Hepatocyte (in vitro differentiated cells): ENCODE measurements around the gene DUOXA2. TPM values are rescaled to one million over a fixed set of nuclear protein-coding genes. Genes with fewer than 3 reads are reported as not detected.

Source experiments
- DNase-seq: peaks from one replicate; pipeline ENCODE4 v3.0.0-alpha.2; 2016; ENCODE audit warnings: low spot score
- H2AFZ ChIP-seq: fragments of 200-600 bp; sonication (generic); 2 replicates; pipeline ENCODE4 v1.6.0; 2016; ENCODE audit warnings: antibody characterized with exemption, mild to moderate bottlenecking
- H3K27ac ChIP-seq: fragments of 200-600 bp; sonication (generic); 2 replicates; pipeline ENCODE4 v1.5.1; 2016; ENCODE audit warnings: mild to moderate bottlenecking
- H3K27me3 ChIP-seq: fragments of 200-600 bp; sonication (generic); 2 replicates; pipeline ENCODE4 v1.6.1; 2016
- H3K36me3 ChIP-seq: fragments of 200-600 bp; sonication (generic); replicated peaks from 2 replicates; pipeline ENCODE4 v1.5.1; 2016; ENCODE audit warnings: low read depth; ENCODE audit not compliant: insufficient read depth
- H3K4me1 ChIP-seq: fragments of 200-600 bp; sonication (generic); 2 replicates; pipeline ENCODE4 v1.5.1; 2016; ENCODE audit warnings: mild to moderate bottlenecking, moderate library complexity; ENCODE audit not compliant: insufficient read depth
- H3K4me2 ChIP-seq: fragments of 200-600 bp; sonication (generic); 2 replicates; pipeline ENCODE4 v1.6.0; 2016
- H3K4me3 ChIP-seq: fragments of 200-600 bp; sonication (generic); 2 replicates; pipeline ENCODE4 v1.5.1; 2016; ENCODE audit warnings: mild to moderate bottlenecking
- H3K79me2 ChIP-seq: fragments of 200-600 bp; sonication (generic); 2 replicates; pipeline ENCODE4 v1.6.0; 2017; ENCODE audit warnings: mild to moderate bottlenecking
- H3K9me2 ChIP-seq: fragments of 200-600 bp; sonication (generic); replicated peaks from 2 replicates; pipeline ENCODE4 v1.6.0; 2017; ENCODE audit warnings: mild to moderate bottlenecking; ENCODE audit not compliant: insufficient read depth
- H3K9me3 ChIP-seq: fragments of 200-600 bp; sonication (generic); 2 replicates; pipeline ENCODE4 v1.5.1; 2016; ENCODE audit warnings: low read depth, mild to moderate bottlenecking
- H4K20me1 ChIP-seq: fragments of 200-600 bp; sonication (generic); 2 replicates; pipeline ENCODE4 v1.6.0; 2016; ENCODE audit warnings: mild to moderate bottlenecking; ENCODE audit not compliant: insufficient read depth, poor library complexity, severe bottlenecking
- EZH2 ChIP-seq: fragments of 200-600 bp; sonication (generic); IDR thresholded peaks from 2 replicates; pipeline ENCODE4 v1.6.1; 2016; ENCODE audit warnings: antibody characterized with exemption, mild to moderate bottlenecking, borderline replicate concordance
- EZH2phosphoT487 ChIP-seq: fragments of 200-600 bp; sonication (generic); IDR thresholded peaks from one replicate; pipeline ENCODE4 v1.6.1; 2018; ENCODE audit warnings: antibody characterized with exemption, mild to moderate bottlenecking, low read depth, moderate library complexity; ENCODE audit not compliant: unreplicated experiment, severe bottlenecking
- WGBS: methylation state at CpG from one replicate; pipeline ENCODE4 v1.1.6; 2016; ENCODE audit warnings: low lambda C conversion rate; ENCODE audit errors: missing lambda C conversion rate; 5-methylcytosine and 5-hydroxymethylcytosine counted together
- polyA plus RNA-seq: library from polyadenylated mRNA; unstranded; fragments of >200 nt; fragmentation: Nextera tagmentation; extraction: Ambion mirVana; gene quantifications from 2 replicates; pipeline ENCODE4 v1.2.1, GENCODE V29; 2016
- total RNA-seq: library from RNA; depleted of rRNA; stranded (reverse); fragments of >200 nt; gene quantifications from 2 replicates; pipeline ENCODE4 v1.2.3, GENCODE V29; 2014
- TF ChIP-seq, protein P1 (sequence below): fragments of 200-600 bp; sonication (generic); IDR thresholded peaks from 2 replicates; pipeline ENCODE4 v1.5.1; 2016; ENCODE audit warnings: antibody characterized with exemption, mild to moderate bottlenecking; ENCODE audit not compliant: poor library complexity

Gene DUOXA2
- total and polyA plus RNA-seq, 2 experiments from 2014 or later, result 13.8 to 35.8 TPM

GRCh38 chr15:45105586-45105985, 8.5 kb upstream of the DUOXA2 start:
- WGBS, result 96% methylated on average over 11 of the region's 11 CpGs
- Histone ChIP-seq H2AFZ (no peak overlapping the region), H3K27me3 (peaks cover 21% of the 10 kb centered on the region), H3K4me1 (no peaks in the 10 kb centered on the region), H3K9me3 (no peaks in the 10 kb centered on the region), H3K4me3 (no peak overlapping the region), H3K27ac (no peak overlapping the region), H4K20me1 (no peaks in the 10 kb centered on the region), H3K4me2 (no peak overlapping the region), H3K9me2 (no peaks in the 10 kb centered on the region), H3K36me3 (no peaks in the 10 kb centered on the region), H3K79me2 (no peaks in the 10 kb centered on the region)
- no peak for DNase-seq
- TF ChIP-seq EZH2, result no peak
- TF ChIP-seq, protein P1, sequence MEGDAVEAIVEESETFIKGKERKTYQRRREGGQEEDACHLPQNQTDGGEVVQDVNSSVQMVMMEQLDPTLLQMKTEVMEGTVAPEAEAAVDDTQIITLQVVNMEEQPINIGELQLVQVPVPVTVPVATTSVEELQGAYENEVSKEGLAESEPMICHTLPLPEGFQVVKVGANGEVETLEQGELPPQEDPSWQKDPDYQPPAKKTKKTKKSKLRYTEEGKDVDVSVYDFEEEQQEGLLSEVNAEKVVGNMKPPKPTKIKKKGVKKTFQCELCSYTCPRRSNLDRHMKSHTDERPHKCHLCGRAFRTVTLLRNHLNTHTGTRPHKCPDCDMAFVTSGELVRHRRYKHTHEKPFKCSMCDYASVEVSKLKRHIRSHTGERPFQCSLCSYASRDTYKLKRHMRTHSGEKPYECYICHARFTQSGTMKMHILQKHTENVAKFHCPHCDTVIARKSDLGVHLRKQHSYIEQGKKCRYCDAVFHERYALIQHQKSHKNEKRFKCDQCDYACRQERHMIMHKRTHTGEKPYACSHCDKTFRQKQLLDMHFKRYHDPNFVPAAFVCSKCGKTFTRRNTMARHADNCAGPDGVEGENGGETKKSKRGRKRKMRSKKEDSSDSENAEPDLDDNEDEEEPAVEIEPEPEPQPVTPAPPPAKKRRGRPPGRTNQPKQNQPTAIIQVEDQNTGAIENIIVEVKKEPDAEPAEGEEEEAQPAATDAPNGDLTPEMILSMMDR, result no peak
- TF ChIP-seq EZH2phosphoT487, result no peak

DNA sequence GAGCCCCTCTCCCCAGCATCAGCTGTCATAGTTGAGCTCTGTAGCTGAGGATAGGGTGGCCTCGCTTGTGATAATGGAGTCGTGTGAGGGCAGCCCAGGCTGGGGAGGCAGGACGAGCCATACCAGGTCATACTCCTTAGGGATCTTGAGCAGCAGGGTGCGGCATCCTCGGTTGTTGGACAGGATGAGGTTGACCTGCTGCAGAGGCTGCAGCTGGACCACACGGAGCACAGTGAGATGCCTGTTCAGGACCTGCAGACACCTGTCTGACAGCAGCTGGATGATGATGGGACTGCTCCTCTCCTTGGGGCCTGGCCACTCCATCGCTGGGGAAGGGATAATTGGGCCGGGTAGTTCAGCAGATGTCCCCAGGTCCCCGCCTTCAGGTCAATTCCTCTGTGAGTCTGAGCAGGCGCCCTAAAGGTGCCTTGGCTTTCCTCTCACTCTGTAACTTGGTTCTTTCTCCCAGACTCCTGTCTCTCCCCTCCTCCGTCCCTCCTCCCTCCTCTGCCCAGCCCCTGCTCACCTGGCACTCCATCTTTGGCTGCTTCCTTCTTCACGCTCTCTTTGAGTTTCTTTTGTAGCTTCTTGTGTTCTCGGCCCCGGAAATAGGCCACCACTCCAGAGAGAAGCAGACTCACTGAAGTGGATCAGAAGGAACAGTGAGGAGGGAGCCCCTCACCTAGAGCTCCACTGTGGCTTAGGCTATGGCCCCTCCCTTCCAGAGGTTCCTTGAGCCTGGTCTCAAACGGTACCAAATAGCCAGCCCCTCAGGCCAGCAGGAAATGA, 7.9 kb upstream of the DUOXA2 start:
- Histone ChIP-seq H3K4me3 (no peak overlapping the region), H2AFZ (no peak overlapping the region), H3K4me1 (no peaks in the 10 kb centered on the region), H3K4me2 (no peak overlapping the region), H3K36me3 (no peaks in the 10 kb centered on the region), H4K20me1 (no peaks in the 10 kb centered on the region), H3K9me2 (no peaks in the 10 kb centered on the region), H3K27me3 (peaks cover 22% of the 10 kb centered on the region), H3K9me3 (no peaks in the 10 kb centered on the region), H3K27ac (no peak overlapping the region), H3K79me2 (no peaks in the 10 kb centered on the region)
- WGBS, result 86% methylated on average over 14 of the region's 15 CpGs
- no peak for DNase-seq
- TF ChIP-seq, protein P1, result no peak
- TF ChIP-seq EZH2phosphoT487 (no peak), EZH2 (no peak)

- DNase-seq, result no peak
- Histone ChIP-seq H2AFZ (no peak overlapping the region), H4K20me1 (no peaks in the 10 kb centered on the region), H3K4me2 (no peak overlapping the region), H3K4me3 (no peak overlapping the region), H3K79me2 (no peaks in the 10 kb centered on the region), H3K9me2 (no peaks in the 10 kb centered on the region), H3K27me3 (peaks cover 40% of the 10 kb centered on the region), H3K4me1 (peaks cover 8% of the 10 kb centered on the region), H3K36me3 (no peaks in the 10 kb centered on the region), H3K9me3 (no peaks in the 10 kb centered on the region), H3K27ac (no peak overlapping the region)
- TF ChIP-seq EZH2 (no peak), EZH2phosphoT487 (no peak)
- TF ChIP-seq, protein P1, result no peak
- 93% methylated on average over 10 of the region's 10 CpGs for WGBS
Observed at GRCh38 chr15:45107941-45108630, 6.0 kb upstream of the DUOXA2 start.
